ENCODE measurements around the gene EMX1. TPM values are rescaled to one million over a fixed set of nuclear protein-coding genes. Genes with fewer than 3 reads are reported as not detected.

Gene EMX1
- total and polyA plus RNA-seq, 2 of the 13 experiments (the other 11 are each of a cell fraction or from before 2014, with no cell fraction given), result 0.62 to 4.9 TPM

GRCh38 chr2:72871060-72871459 lies 46.3 kb upstream of the EMX1 start:
- no peaks in the 10 kb centered on the region for H3K36me3 ChIP-seq (replicated peaks in 1 of 2; ENCODE audit: control insufficient read depth in 1 of 2, insufficient read depth in 2 of 2, low read length in 2 of 2)
- no peaks in the 10 kb centered on the region for H4K20me1 ChIP-seq (ENCODE audit: insufficient read depth, low read length)
- no peak for FAIRE-seq
- no peak for DNase-seq (ENCODE audit: low spot score)
- peaks cover 0 to 1% of the 10 kb centered on the region in 2 experiments; a peak in 1 of 5 replicates for H3K27me3 ChIP-seq (ENCODE audit: control insufficient read depth in 1 of 2, insufficient read depth in 2 of 2, low read length in 2 of 2)
- POLR2A ChIA-PET, result no interaction called here
- CTCF ChIA-PET (ENCODE audit: low intra/inter-chr PET ratio, low total read pairs), result no interaction called here
- ATAC-seq, result no peak
- H3K9me3 ChIP-seq (ENCODE audit: low read length), result no peaks in the 10 kb centered on the region; the same call in 1 of the 2 replicates
- no peak for TF ChIP-seq ZBTB7A (CRISPR knock-in tag; IDR thresholded peaks at IDR 0.05)
- no peak for TF ChIP-seq TCF12 (IDR thresholded peaks at IDR 0.05)
- no peak for TF ChIP-seq TCF12 (CRISPR knock-in tag; IDR thresholded peaks at IDR 0.05)
- no peak for TF ChIP-seq NR2F2 (IDR thresholded peaks at IDR 0.05; ENCODE audit: borderline replicate concordance, low read depth)
- no peak for TF ChIP-seq ARID2 (CRISPR knock-in tag; IDR thresholded peaks at IDR 0.05; ENCODE audit: borderline replicate concordance)
- no peak for TF ChIP-seq HOXD1 (CRISPR knock-in tag; IDR thresholded peaks at IDR 0.05)
- no peak for TF ChIP-seq SMAD1 (CRISPR knock-in tag; IDR thresholded peaks at IDR 0.05; ENCODE audit: borderline replicate concordance, low read depth)
- TF ChIP-seq, protein P1, sequence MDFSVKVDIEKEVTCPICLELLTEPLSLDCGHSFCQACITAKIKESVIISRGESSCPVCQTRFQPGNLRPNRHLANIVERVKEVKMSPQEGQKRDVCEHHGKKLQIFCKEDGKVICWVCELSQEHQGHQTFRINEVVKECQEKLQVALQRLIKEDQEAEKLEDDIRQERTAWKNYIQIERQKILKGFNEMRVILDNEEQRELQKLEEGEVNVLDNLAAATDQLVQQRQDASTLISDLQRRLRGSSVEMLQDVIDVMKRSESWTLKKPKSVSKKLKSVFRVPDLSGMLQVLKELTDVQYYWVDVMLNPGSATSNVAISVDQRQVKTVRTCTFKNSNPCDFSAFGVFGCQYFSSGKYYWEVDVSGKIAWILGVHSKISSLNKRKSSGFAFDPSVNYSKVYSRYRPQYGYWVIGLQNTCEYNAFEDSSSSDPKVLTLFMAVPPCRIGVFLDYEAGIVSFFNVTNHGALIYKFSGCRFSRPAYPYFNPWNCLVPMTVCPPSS (IDR thresholded peaks at IDR 0.05), result no peak
- no peak for TF ChIP-seq ZGPAT (CRISPR knock-in tag; IDR thresholded peaks at IDR 0.05)
- TF ChIP-seq, protein P2, sequence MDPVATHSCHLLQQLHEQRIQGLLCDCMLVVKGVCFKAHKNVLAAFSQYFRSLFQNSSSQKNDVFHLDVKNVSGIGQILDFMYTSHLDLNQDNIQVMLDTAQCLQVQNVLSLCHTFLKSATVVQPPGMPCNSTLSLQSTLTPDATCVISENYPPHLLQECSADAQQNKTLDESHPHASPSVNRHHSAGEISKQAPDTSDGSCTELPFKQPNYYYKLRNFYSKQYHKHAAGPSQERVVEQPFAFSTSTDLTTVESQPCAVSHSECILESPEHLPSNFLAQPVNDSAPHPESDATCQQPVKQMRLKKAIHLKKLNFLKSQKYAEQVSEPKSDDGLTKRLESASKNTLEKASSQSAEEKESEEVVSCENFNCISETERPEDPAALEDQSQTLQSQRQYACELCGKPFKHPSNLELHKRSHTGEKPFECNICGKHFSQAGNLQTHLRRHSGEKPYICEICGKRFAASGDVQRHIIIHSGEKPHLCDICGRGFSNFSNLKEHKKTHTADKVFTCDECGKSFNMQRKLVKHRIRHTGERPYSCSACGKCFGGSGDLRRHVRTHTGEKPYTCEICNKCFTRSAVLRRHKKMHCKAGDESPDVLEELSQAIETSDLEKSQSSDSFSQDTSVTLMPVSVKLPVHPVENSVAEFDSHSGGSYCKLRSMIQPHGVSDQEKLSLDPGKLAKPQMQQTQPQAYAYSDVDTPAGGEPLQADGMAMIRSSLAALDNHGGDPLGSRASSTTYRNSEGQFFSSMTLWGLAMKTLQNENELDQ (CRISPR knock-in tag; IDR thresholded peaks at IDR 0.05; ENCODE audit: borderline replicate concordance), result no peak
- TF ChIP-seq ZNF703 (CRISPR knock-in tag; IDR thresholded peaks at IDR 0.05; ENCODE audit: borderline replicate concordance), result no peak
- TF ChIP-seq EP300 (IDR thresholded peaks at IDR 0.05; ENCODE audit: low read depth in 2 of 2, low read length in 2 of 2), result no peak
- no peak for TF ChIP-seq EP300 (CRISPR knock-in tag; IDR thresholded peaks at IDR 0.05; ENCODE audit: borderline replicate concordance)
- no peak for TF ChIP-seq ZSCAN9 (CRISPR knock-in tag; IDR thresholded peaks at IDR 0.05; ENCODE audit: borderline replicate concordance)
- TF ChIP-seq, protein P3, sequence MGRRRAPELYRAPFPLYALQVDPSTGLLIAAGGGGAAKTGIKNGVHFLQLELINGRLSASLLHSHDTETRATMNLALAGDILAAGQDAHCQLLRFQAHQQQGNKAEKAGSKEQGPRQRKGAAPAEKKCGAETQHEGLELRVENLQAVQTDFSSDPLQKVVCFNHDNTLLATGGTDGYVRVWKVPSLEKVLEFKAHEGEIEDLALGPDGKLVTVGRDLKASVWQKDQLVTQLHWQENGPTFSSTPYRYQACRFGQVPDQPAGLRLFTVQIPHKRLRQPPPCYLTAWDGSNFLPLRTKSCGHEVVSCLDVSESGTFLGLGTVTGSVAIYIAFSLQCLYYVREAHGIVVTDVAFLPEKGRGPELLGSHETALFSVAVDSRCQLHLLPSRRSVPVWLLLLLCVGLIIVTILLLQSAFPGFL (CRISPR knock-in tag; IDR thresholded peaks at IDR 0.05), result no peak
- H3K4me3 ChIP-seq (replicated peaks in 1 of 3; ENCODE audit: insufficient read depth in 1 of 3, low read depth in 2 of 3, low read length in 3 of 3), result no peak overlapping the region
- no peak overlapping the region for H3K27ac ChIP-seq (ENCODE audit: extremely low read length, insufficient read depth, low read length)
- BruUV-seq (replicated peaks), result no TSS peak
- H3K79me2 ChIP-seq (ENCODE audit: insufficient read depth, low read length), result no peaks in the 10 kb centered on the region
- H2AFZ ChIP-seq (ENCODE audit: low read length), result no peak overlapping the region
- H3K4me1 ChIP-seq (ENCODE audit: insufficient read depth, low read length), result no peaks in the 10 kb centered on the region
- no peak overlapping the region for H3K4me2 ChIP-seq (ENCODE audit: low read depth, low read length)
- in situ Hi-C loops (cut with HindIII; ENCODE audit: extremely low pct_ligation_motif_present, low pct_unique_long_range_greater_than_20kb), result loop anchor here (25.0 kb wide), 1 partner anchor 1334 kb away; no protein-coding TSS in a partner anchor
- no peak overlapping the region for H3K9ac ChIP-seq (ENCODE audit: insufficient read depth, low read depth, low read length)
- intact Hi-C loops (cut with micrococcal nuclease; ENCODE audit: unreplicated experiment), result no loop called here
- WGBS (ENCODE audit: low lambda C conversion rate), result 1% methylated on average over 1 of the region's 1 CpG

Data from HepG2 (cell line).